ENCODE results near the gene BPNT1. TPM values are rescaled to one million over a fixed set of nuclear protein-coding genes. Genes with fewer than 3 reads are reported as not detected.

The BPNT1 gene
- 4.0 and 9.2 TPM in 2 replicates for polyA plus RNA-seq

DNA sequence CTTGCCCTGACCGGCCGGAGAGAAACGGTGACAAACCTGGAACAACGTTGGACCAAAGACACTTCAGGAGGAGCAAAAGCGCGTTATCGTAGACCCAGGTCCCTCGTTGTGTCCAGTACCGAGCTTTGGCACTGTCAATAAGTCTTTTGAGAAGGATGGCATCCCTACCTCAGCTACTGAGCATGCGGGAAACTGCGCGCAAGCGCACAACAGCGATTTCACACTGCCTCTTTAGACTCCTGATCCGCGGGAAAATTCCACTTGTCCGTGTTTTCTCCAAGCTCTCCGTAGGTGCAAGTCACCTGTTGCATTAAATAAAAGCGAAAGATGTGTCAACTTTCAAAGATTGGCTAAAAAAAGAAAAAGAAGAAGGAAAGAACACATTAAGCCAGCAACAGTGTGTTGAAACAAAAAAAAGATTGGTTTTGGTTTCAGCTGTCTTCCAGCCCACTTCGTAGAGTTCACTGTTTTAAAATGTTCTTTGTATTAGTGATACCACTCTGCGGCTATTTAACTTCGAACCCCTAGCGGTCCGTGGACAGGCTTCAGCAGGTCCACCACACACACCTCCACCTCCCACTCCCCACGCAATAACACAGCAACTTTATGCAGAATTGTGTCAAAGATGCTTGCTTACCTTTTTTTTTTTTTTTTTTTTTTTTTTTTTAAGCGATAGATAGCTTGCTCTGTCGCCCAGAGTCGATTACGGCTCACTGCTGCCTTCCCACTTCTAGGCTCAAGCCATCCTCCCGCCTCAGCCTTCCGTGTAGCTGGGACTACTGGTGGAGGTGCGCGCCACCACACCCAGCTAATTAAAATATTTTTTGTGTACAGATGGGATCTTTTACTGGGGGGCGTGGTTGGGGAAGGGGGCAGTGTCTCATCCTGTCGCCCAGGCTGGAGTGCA, at the start of gene BPNT1:
Gene BPNT1, minus strand, starts transcription at position 139 of the 907 bp plus-strand sequence. CDS start 9,942 bp downstream, outside the sequence.

GRCh38 chr1:220094016-220094911, 4.7 kb upstream of the BPNT1 start, which contains the start of gene IARS2:
Gene IARS2 (plus strand): TSS chr1:220094132. CDS start chr1:220094217, 85 bp downstream.

GRCh38 chr1:220046052-220046930, 43.3 kb downstream of the BPNT1 start, which contains the start of gene EPRS1:
Gene EPRS1 (minus strand): TSS chr1:220046505. CDS start chr1:220046388, 117 bp downstream.

Other genes starting within 250 kb of the BPNT1 start
- 1.8 and 2.8 TPM in 2 replicates for gene SLC30A10, start 161.2 kb downstream of the BPNT1 start, polyA plus RNA-seq
- 158 and 210 TPM in 2 replicates for gene EPRS1, start 43.3 kb downstream of the BPNT1 start, polyA plus RNA-seq
- 14.6 and 17.4 TPM in 2 replicates for gene IARS2, start 4.3 kb upstream of the BPNT1 start, polyA plus RNA-seq
- 46.0 and 57.9 TPM in 2 replicates for gene RAB3GAP2, start 182.7 kb upstream of the BPNT1 start, polyA plus RNA-seq